K562 (cell line): ENCODE data around the gene USP10. TPM values are rescaled to one million over a fixed set of nuclear protein-coding genes. Genes with fewer than 3 reads are reported as not detected.
A peak's percentile ranks its signal among the peaks of the same experiment; 100 is the strongest.

Experiments used
- ATAC-seq: fragments of 200-7000 bp; cut with Tn5 transposase; 3 replicates; pipeline ENCODE4 v1.9.1; 2020; ENCODE audit warnings: moderate library complexity
- BruUV-seq: library from RNA; stranded (reverse); fragments of 400-500 nt; replicated peaks from 2 replicates; lab custom pipeline; 2021; lab: Mats Ljungman, UMichigan
- CTCF ChIA-PET: fragments of 300-600 bp; formaldehyde crosslinking; extraction: SDS; loops from one replicate; lab custom pipeline; 2021; ENCODE audit warnings: low intra/inter-chr PET ratio; lab: Yijun Ruan, JAX
- POLR2A ChIA-PET: fragments of 300-600, 350-650 bp; sonication (Branson Sonifier 250); formaldehyde crosslinking; extraction: SDS; loops from one replicate; lab custom pipeline; 2021; ENCODE audit warnings: antibody characterized with exemption, inconsistent platforms; lab: Yijun Ruan, JAX
- DNase-seq, 4 experiments: peaks; one replicate each; pipeline versions ENCODE4 v3.0.0 to v3.0.0-alpha.2; 2011 to 2018; ENCODE audit warnings: low spot score in 3 of 4, mixed read lengths in 3 of 4; ENCODE audit errors: extremely low read depth in 1 of 4
- FAIRE-seq: peaks from 2 replicates; lab custom pipeline; 2011; peaks lifted over from hg19 to GRCh38; lab: Jason Lieb, UNC
- H2AFZ ChIP-seq: 2 replicates; pipeline ENCODE4 v1.6.0; 2011; ENCODE audit warnings: low read depth, low read length, control low read depth, inconsistent platforms
- H3K27ac ChIP-seq: fragments of 200-600 bp; 3 replicates; pipeline ENCODE4 v1.8.0; 2011; ENCODE audit warnings: low read depth, mild to moderate bottlenecking, control low read depth, inconsistent platforms, low read length, moderate library complexity, mixed read lengths; ENCODE audit errors: extremely low read depth
- H3K27me3 ChIP-seq, 2 experiments: fragments of 300-600 bp in 1 of 2; 2 replicates in 1 of 2; 3 replicates in 1 of 2; pipeline versions ENCODE4 v1.6.0 to v1.8.0; 2011; ENCODE audit warnings: inconsistent platforms in 2 of 2, low read length in 2 of 2, mild to moderate bottlenecking in 1 of 2, mixed read lengths in 1 of 2, moderate library complexity in 1 of 2; ENCODE audit not compliant: control insufficient read depth in 2 of 2, insufficient read depth in 2 of 2
- H3K36me3 ChIP-seq: fragments of 300-600 bp; 3 replicates; pipeline ENCODE4 v1.8.0; 2011; ENCODE audit warnings: mild to moderate bottlenecking, low read length, inconsistent platforms; ENCODE audit not compliant: control insufficient read depth, insufficient read depth
- H3K4me1 ChIP-seq, 2 experiments: fragments of 200-600 bp in 1 of 2; replicated peaks in 1 of 2; 2 replicates in 1 of 2; 3 replicates in 1 of 2; pipeline versions ENCODE4 v1.5.1 to v1.8.0; 2011; ENCODE audit warnings: inconsistent platforms in 2 of 2, low read length in 2 of 2, mild to moderate bottlenecking in 1 of 2, mixed read lengths in 1 of 2, moderate library complexity in 1 of 2; ENCODE audit not compliant: control insufficient read depth in 2 of 2, insufficient read depth in 2 of 2
- H3K4me2 ChIP-seq: 2 replicates; pipeline ENCODE4 v1.6.1; 2011; ENCODE audit warnings: low read length, control low read depth, inconsistent platforms, mixed read lengths; ENCODE audit not compliant: insufficient read depth
- H3K4me3 ChIP-seq: fragments of 200-600 bp; sonication (generic), shearing (Covaris generic); 2 replicates; pipeline ENCODE4 v1.5.1; 2016; ENCODE audit warnings: control low read depth, inconsistent platforms
- H3K79me2 ChIP-seq: fragments of 200-600 bp; 3 replicates; pipeline ENCODE4 v1.8.0; 2011; ENCODE audit warnings: low read length, inconsistent platforms; ENCODE audit not compliant: control insufficient read depth, insufficient read depth
- H3K9ac ChIP-seq, 2 experiments: 2 replicates each; pipeline versions ENCODE4 v1.6.0 to v1.6.1; 2011; ENCODE audit warnings: low read depth in 2 of 2, low read length in 2 of 2, control low read depth in 1 of 2, inconsistent platforms in 1 of 2, mild to moderate bottlenecking in 1 of 2, mixed read lengths in 1 of 2; ENCODE audit not compliant: insufficient read depth in 1 of 2
- H3K9me1 ChIP-seq: one replicate; pipeline ENCODE4 v1.6.0; 2011; ENCODE audit warnings: inconsistent platforms, mild to moderate bottlenecking, low read length, moderate library complexity; ENCODE audit not compliant: control insufficient read depth, insufficient read depth
- H3K9me3 ChIP-seq: replicated peaks from 2 replicates; pipeline ENCODE4 v1.5.1; 2011; ENCODE audit warnings: low read depth, low read length, inconsistent platforms; ENCODE audit not compliant: control insufficient read depth, insufficient read depth
- H4K20me1 ChIP-seq: replicated peaks from 2 replicates; pipeline ENCODE4 v1.6.1; 2011; ENCODE audit warnings: low read length, inconsistent platforms, mixed read lengths; ENCODE audit not compliant: control insufficient read depth, insufficient read depth
- BHLHE40 ChIP-seq: IDR thresholded peaks from 2 replicates; pipeline ENCODE4 v1.6.1; 2011; ENCODE audit warnings: low read length, improper control_type of control experiment
- CHD2 ChIP-seq: IDR thresholded peaks from 2 replicates; pipeline ENCODE4 v1.6.1; 2011; ENCODE audit warnings: low read depth, low read length
- L3MBTL2 ChIP-seq: fragments of 450-650 bp; IDR thresholded peaks from 2 replicates; pipeline ENCODE4 v1.6.1; 2016; ENCODE audit warnings: mild to moderate bottlenecking, moderate library complexity
- MYNN ChIP-seq, 2 experiments: sonication (generic); formaldehyde crosslinking in 1 of 2; IDR thresholded peaks; 2 replicates each; pipeline versions ENCODE4 v1.5.0 to v1.6.1; 2016 to 2020; ENCODE audit warnings: antibody characterized with exemption in 1 of 2, missing genetic modification reagents in 1 of 2
- SMC3 ChIP-seq: conservative IDR thresholded peaks from 2 replicates; pipeline ENCODE4 v1.6.1; 2011; ENCODE audit warnings: low read depth, low read length, improper control_type of control experiment; ENCODE audit not compliant: insufficient read depth
- TBL1XR1 ChIP-seq, 2 experiments: IDR thresholded peaks; 2 replicates each; pipeline ENCODE4 v1.6.1; 2012; ENCODE audit warnings: improper control_type of control experiment in 2 of 2, low read length in 2 of 2, mild to moderate bottlenecking in 1 of 2
- WGBS: fragments of 100-300 bp; shearing (Covaris generic); methylation state at CpG from one replicate; pipeline ENCODE4 v1.1.6; 2016; ENCODE audit warnings: low coverage, mixed read lengths; ENCODE audit not compliant: insufficient coverage; ENCODE audit errors: missing lambda C conversion rate; 5-methylcytosine and 5-hydroxymethylcytosine counted together
- in situ Hi-C: fragments of 300-500 bp; cut with MboI; formaldehyde crosslinking; loops from 4 replicates; pipeline ENCODE4 v1.15.0; 2018; ENCODE audit warnings: inconsistent platforms, mixed read lengths
- intact Hi-C: fragments of 100-400 bp; cut with micrococcal nuclease; formaldehyde crosslinking; loops from 2 replicates; pipeline ENCODE4 v1.14.2; 2022
- polyA plus RNA-seq, 8 experiments: library from polyadenylated mRNA; depleted of rRNA in 4 of 8; stranded (reverse) in 5 of 8; unstranded in 3 of 8; fragments of >200 nt; fragmentation: Nextera tagmentation in 2 of 8; fragmentation: Illumina TruSeq in 1 of 8; extraction: Ambion mirVana in 2 of 8; extraction: Trizol in 1 of 8; gene quantifications; 2 replicates each; pipeline versions ENCODE4 v1.2.1 to v1.2.3, GENCODE V29; 2011 to 2014; ENCODE audit warnings: inconsistent platforms in 1 of 8, missing spikeins in 1 of 8
- total RNA-seq, 7 experiments: library from RNA; depleted of rRNA in 6 of 7; stranded (reverse); fragments of >200 nt in 6 of 7; fragmentation: Illumina TruSeq in 2 of 7; extraction: Trizol in 2 of 7; gene quantifications; 2 replicates each; pipeline versions ENCODE4 v1.2.1 to v1.2.3, GENCODE V29; 2011 to 2021; ENCODE audit warnings: low replicate concordance in 1 of 7
- TF ChIP-seq, protein P1 (sequence below), 2 experiments: fragments of 450-650 bp; conservative IDR thresholded peaks; 2 replicates each; pipeline ENCODE4 v1.6.1; 2017; ENCODE audit warnings: mild to moderate bottlenecking in 2 of 2, moderate library complexity in 2 of 2
- TF ChIP-seq, protein P2 (sequence below), 3 experiments: IDR thresholded peaks in 2 of 3; conservative IDR thresholded peaks in 1 of 3; 2 replicates each; pipeline ENCODE4 v1.5.1; 2011 to 2012; ENCODE audit warnings: low read length in 3 of 3, mild to moderate bottlenecking in 3 of 3, control low read depth in 2 of 3, improper control_type of control experiment in 1 of 3, inconsistent platforms in 1 of 3, low read depth in 1 of 3, mixed read lengths in 1 of 3, moderate library complexity in 1 of 3; ENCODE audit not compliant: insufficient read depth in 2 of 3

Gene USP10
- total and polyA plus RNA-seq, 9 of the 15 experiments (the other 6 are each of a cell fraction or from before 2014, with no cell fraction given): 61.7 to 197 (median 116) TPM

DNA sequence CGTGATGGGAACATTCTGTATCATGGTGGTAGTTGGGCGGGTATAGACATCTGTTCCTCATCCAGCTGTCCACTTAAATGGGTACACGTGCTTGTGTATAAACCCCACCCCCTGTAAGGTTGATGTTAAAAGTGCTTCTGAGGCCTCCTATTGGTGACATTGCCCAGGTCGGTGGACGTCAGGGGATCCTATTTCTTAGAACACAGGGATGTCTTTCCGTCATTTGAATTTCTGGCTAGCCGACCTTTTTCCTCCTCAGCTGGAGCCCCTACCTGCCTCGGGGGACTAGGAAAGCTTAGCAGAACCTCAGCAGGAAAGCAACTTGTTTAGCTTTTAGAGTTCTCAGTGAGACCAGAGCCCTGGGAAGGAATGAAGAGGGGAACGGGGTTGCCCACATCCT is 103.3 kb downstream of the USP10 start:
- in situ Hi-C loops: no loop called here
- ChIA-PET POLR2A (interaction anchor here (1.1 kb wide), 1 partner anchor 14 kb away, joined by 5 read pairs; no protein-coding TSS in a partner anchor), CTCF (no interaction called here)
- H3K9me1 ChIP-seq: no peaks in the 10 kb centered on the region
- H3K27ac ChIP-seq: no peak overlapping the region
- H3K27me3 ChIP-seq: 0 out of 5 replicates have a peak, but pooled peaks cover 2 to 13% of the 10 kb centered on the region in 2 experiments
- H3K9ac ChIP-seq: no peak overlapping the region
- no peaks in the 10 kb centered on the region for H3K79me2 ChIP-seq
- no peak overlapping the region; the same call in 1 of the 2 replicates for H2AFZ ChIP-seq
- H3K4me1 ChIP-seq: peaks cover 7 to 8% of the 10 kb centered on the region in 2 experiments; a peak in 4 of 5 replicates
- no TSS peak for BruUV-seq
- ATAC-seq: peak; percentile 30
- H3K9me3 ChIP-seq: no peaks in the 10 kb centered on the region
- no peak overlapping the region for H3K4me2 ChIP-seq
- no peaks in the 10 kb centered on the region for H3K36me3 ChIP-seq
- 17% methylated on average over 9 of the region's 9 CpGs for WGBS
- intact Hi-C loops: no loop called here
- H3K4me3 ChIP-seq: no peak overlapping the region
- TF ChIP-seq CHD2: no peak
- TF ChIP-seq, protein P1, sequence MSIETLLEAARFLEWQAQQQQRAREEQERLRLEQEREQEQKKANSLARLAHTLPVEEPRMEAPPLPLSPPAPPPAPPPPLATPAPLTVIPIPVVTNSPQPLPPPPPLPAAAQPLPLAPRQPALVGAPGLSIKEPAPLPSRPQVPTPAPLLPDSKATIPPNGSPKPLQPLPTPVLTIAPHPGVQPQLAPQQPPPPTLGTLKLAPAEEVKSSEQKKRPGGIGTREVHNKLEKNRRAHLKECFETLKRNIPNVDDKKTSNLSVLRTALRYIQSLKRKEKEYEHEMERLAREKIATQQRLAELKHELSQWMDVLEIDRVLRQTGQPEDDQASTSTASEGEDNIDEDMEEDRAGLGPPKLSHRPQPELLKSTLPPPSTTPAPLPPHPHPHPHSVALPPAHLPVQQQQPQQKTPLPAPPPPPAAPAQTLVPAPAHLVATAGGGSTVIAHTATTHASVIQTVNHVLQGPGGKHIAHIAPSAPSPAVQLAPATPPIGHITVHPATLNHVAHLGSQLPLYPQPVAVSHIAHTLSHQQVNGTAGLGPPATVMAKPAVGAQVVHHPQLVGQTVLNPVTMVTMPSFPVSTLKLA (conservative IDR thresholded peaks at IDR 0.05): 0 out of 4 replicates have a peak, but pooled peaks of 1 of the 2 experiments have one; percentile 27
- TF ChIP-seq L3MBTL2: peak; percentile 23; the same call in 1 of the 2 replicates
- TF ChIP-seq SMC3: no peak
- TF ChIP-seq BHLHE40: peak; percentile 16; the same call in 1 of the 2 replicates
- TF ChIP-seq TBL1XR1 (IDR thresholded peaks at IDR 0.05; ENCODE audit: low read length in 2 of 2): no peak
- TF ChIP-seq, protein P2, sequence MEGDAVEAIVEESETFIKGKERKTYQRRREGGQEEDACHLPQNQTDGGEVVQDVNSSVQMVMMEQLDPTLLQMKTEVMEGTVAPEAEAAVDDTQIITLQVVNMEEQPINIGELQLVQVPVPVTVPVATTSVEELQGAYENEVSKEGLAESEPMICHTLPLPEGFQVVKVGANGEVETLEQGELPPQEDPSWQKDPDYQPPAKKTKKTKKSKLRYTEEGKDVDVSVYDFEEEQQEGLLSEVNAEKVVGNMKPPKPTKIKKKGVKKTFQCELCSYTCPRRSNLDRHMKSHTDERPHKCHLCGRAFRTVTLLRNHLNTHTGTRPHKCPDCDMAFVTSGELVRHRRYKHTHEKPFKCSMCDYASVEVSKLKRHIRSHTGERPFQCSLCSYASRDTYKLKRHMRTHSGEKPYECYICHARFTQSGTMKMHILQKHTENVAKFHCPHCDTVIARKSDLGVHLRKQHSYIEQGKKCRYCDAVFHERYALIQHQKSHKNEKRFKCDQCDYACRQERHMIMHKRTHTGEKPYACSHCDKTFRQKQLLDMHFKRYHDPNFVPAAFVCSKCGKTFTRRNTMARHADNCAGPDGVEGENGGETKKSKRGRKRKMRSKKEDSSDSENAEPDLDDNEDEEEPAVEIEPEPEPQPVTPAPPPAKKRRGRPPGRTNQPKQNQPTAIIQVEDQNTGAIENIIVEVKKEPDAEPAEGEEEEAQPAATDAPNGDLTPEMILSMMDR (IDR thresholded peaks at IDR 0.05 in 2 of 3, conservative IDR thresholded peaks at IDR 0.05 in 1 of 3; ENCODE audit: insufficient read depth in 2 of 3, low read depth in 1 of 3, low read length in 3 of 3): no peak
- TF ChIP-seq MYNN (IDR thresholded peaks at IDR 0.05): no peak
- no peak for TF ChIP-seq MYNN (CRISPR knock-in tag; IDR thresholded peaks at IDR 0.05)
- TF ChIP-seq, all 486 proteins: peak for 3
- no peaks in the 10 kb centered on the region for H4K20me1 ChIP-seq
- DNase-seq (peak in 1 of 4 experiments; percentile 49), FAIRE-seq (no peak)
